Gastroesophageal sphincter (tissue), 4 donors: Measurements from ENCODE around the gene MYO9B. TPM values are rescaled to one million over a fixed set of nuclear protein-coding genes. Genes with fewer than 3 reads are reported as not detected.

Source experiments
- ATAC-seq: fragments of 150-250 bp; one replicate; pipeline ENCODE4 v1.9.1; 2016; ENCODE audit warnings: mild to moderate bottlenecking, moderate library complexity
- H3K27ac ChIP-seq, 4 donors: fragments of 200-600 bp; sonication (generic) in 3 of 4; 1 replicate in 3 of 4; 2 replicates in 1 of 4; pipeline ENCODE4 v1.5.1; 2016 to 2019
- H3K27me3 ChIP-seq: fragments of 200-600 bp; sonication (generic); one replicate; pipeline ENCODE4 v1.5.1; 2019
- H3K36me3 ChIP-seq, 2 donors: fragments of 200-600 bp; sonication (generic); one replicate each; pipeline ENCODE4 v1.5.1; 2019; ENCODE audit warnings: control low read depth in 1 of 2
- H3K4me1 ChIP-seq, 3 donors: fragments of 200-600 bp; sonication (generic); 1 replicate in 2 of 3; 2 replicates in 1 of 3; pipeline ENCODE4 v1.5.1; 2016 to 2019; ENCODE audit warnings: control low read depth in 2 of 3
- H3K4me3 ChIP-seq, 2 donors: fragments of 200-600 bp; sonication (generic); one replicate each; pipeline ENCODE4 v1.5.1; 2019; ENCODE audit warnings: mild to moderate bottlenecking in 1 of 2, moderate library complexity in 1 of 2
- H3K9me3 ChIP-seq, 3 donors: fragments of 200-600 bp; sonication (generic); one replicate each; pipeline ENCODE4 v1.5.1; 2017 to 2019; ENCODE audit warnings: control low read depth in 2 of 3
- EP300 ChIP-seq: sonication (generic); formaldehyde crosslinking; IDR thresholded peaks from one replicate; pipeline ENCODE4 v1.6.1; 2017; ENCODE audit warnings: antibody characterized with exemption, mild to moderate bottlenecking
- POLR2A ChIP-seq, 2 donors: fragments of 450-650 bp; IDR thresholded peaks; one replicate each; pipeline ENCODE4 v1.6.1; 2017; ENCODE audit warnings: antibody characterized with exemption in 2 of 2, mild to moderate bottlenecking in 2 of 2, moderate library complexity in 1 of 2
- POLR2AphosphoS5 ChIP-seq: sonication (generic); formaldehyde crosslinking; IDR thresholded peaks from one replicate; pipeline ENCODE4 v1.6.1; 2017; ENCODE audit warnings: antibody characterized with exemption
- WGBS, 2 donors: methylation state at CpG; one replicate each; pipeline ENCODE4 v1.1.5; 2018; ENCODE audit warnings: low coverage in 1 of 2; 5-methylcytosine and 5-hydroxymethylcytosine counted together
- total RNA-seq, 4 donors: library from RNA; depleted of rRNA; stranded (reverse); fragments of >200 nt; gene quantifications; one replicate each; pipeline ENCODE4 v1.1.0, GENCODE V29; 2016
- TF ChIP-seq, protein P1 (sequence below), 4 experiments: fragments of 200-600 bp in 2 of 4; fragments of 450-650 bp in 2 of 4; sonication (generic) in 1 of 4; IDR thresholded peaks; one replicate each; pipeline ENCODE4 v1.5.1; 2017 to 2019; ENCODE audit warnings: antibody characterized with exemption in 4 of 4, mild to moderate bottlenecking in 2 of 4, moderate library complexity in 2 of 4

MYO9B gene
- total RNA-seq, 4 donors from 2014 or later: 38.1 to 77.7 (median 66.2) TPM

DNA sequence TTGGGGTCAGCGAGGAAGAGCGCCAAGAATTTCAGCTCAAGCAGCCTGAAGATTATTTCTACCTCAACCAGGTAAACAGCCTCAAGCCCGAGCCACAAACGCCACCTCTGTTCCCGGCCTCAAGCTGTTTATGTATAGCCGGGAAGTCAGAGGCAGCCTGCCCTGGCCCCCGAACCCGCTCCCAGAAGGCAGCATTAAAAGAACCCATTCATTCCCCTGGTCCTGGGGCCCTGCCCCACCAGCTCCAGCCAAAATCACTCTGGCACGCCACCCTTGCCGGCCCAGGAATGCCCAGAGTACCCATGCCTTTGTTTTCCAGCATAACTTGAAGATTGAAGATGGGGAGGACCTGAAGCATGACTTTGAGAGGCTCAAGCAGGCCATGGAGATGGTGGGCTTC lies 78.4 kb downstream of the MYO9B start:
- H3K27ac ChIP-seq: no peak overlapping the region
- H3K27me3 ChIP-seq: no peaks in the 10 kb centered on the region
- H3K4me3 ChIP-seq: no peak overlapping the region
- whole genome bisulfite sequencing, 2 donors: 67% methylated on average over 1 of the region's 10 CpGs; no CpG with 5 or more reads in 1 of the 2 donors
- H3K36me3 ChIP-seq: peaks cover 0 to 94% of the 10 kb centered on the region in 2 donors
- TF ChIP-seq, protein P1, sequence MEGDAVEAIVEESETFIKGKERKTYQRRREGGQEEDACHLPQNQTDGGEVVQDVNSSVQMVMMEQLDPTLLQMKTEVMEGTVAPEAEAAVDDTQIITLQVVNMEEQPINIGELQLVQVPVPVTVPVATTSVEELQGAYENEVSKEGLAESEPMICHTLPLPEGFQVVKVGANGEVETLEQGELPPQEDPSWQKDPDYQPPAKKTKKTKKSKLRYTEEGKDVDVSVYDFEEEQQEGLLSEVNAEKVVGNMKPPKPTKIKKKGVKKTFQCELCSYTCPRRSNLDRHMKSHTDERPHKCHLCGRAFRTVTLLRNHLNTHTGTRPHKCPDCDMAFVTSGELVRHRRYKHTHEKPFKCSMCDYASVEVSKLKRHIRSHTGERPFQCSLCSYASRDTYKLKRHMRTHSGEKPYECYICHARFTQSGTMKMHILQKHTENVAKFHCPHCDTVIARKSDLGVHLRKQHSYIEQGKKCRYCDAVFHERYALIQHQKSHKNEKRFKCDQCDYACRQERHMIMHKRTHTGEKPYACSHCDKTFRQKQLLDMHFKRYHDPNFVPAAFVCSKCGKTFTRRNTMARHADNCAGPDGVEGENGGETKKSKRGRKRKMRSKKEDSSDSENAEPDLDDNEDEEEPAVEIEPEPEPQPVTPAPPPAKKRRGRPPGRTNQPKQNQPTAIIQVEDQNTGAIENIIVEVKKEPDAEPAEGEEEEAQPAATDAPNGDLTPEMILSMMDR (IDR thresholded peaks at IDR 0.05): no peak
- TF ChIP-seq POLR2AphosphoS5: no peak
- TF ChIP-seq EP300: no peak
- TF ChIP-seq POLR2A (IDR thresholded peaks at IDR 0.05): no peak
- H3K9me3 ChIP-seq: no peaks in the 10 kb centered on the region
- ATAC-seq: no peak
- no peaks in the 10 kb centered on the region for H3K4me1 ChIP-seq

DNA sequence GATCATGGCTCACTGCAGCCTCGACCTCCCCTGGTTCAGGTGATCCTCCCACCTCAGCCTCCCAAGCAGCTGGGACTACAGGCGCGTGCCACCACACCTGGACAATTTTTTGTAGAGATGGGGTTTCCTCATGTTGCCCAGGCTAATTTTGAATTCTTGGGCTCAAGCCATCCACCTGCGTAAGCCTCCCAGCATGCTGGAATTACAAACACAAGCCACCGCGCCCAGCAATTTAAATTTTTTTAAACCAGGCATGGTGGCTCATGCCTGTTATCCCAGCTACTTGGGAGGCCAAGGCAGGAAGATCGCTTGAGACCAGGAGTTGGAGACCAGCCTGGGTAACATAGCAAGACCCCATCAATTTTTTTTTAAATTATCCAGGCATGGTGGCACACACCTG lies 79.7 kb downstream of the MYO9B start:
- H3K36me3 ChIP-seq: peaks cover 0 to 94% of the 10 kb centered on the region in 2 donors

DNA sequence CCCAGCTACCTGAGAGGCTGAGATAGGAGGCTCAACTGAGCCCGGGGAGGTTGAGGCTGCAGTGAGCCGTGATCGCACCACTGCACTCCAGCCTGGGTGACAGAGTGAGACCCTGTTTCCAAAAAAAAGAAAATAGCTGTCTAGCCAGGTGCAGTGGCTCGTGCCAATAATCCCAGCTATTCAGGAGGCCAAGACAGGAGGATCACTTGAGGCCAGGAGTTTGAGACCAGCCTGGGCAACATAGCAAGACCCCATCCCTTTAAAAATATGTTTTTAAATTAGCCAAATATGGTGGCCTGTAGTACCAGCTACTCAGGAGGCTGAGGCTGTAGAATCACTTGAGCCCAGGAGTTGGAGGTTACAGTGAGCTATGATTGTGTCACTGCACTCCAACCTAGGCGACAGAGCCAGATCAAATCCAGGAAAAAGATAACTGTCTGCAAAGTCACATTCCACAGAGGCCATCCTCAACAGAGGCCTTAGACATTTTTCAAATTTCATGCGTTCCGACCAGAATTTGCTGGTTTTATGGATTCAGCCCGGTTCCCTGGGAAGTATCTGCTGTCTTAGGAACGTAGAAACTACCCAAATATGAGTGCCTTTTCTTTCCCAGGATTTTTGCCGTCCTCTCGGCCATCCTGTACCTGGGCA lies 80.8 kb downstream of the MYO9B start:
- TF ChIP-seq, protein P1 (IDR thresholded peaks at IDR 0.05): no peak
- no peak for TF ChIP-seq POLR2A (IDR thresholded peaks at IDR 0.05)
- no peak for TF ChIP-seq POLR2AphosphoS5
- TF ChIP-seq EP300: no peak
- H3K4me1 ChIP-seq: no peaks in the 10 kb centered on the region
- no peaks in the 10 kb centered on the region for H3K27me3 ChIP-seq
- H3K9me3 ChIP-seq: no peaks in the 10 kb centered on the region
- ATAC-seq: no peak
- 90% methylated on average over 9 to 11 of the region's 11 CpGs for WGBS, 2 donors
- peaks cover 0 to 99% of the 10 kb centered on the region in 2 donors for H3K36me3 ChIP-seq
- no peak overlapping the region for H3K27ac ChIP-seq
- H3K4me3 ChIP-seq: no peak overlapping the region

More for the DNA sequence above, 79.7 kb downstream of the MYO9B start:
- TF ChIP-seq, protein P1 (IDR thresholded peaks at IDR 0.05): no peak
- TF ChIP-seq POLR2AphosphoS5 (no peak), EP300 (no peak), POLR2A (IDR thresholded peaks at IDR 0.05) (no peak)
- Histone ChIP-seq H3K27me3 (no peaks in the 10 kb centered on the region), H3K9me3 (no peaks in the 10 kb centered on the region), H3K27ac (no peak overlapping the region), H3K4me1 (no peaks in the 10 kb centered on the region), H3K4me3 (no peak overlapping the region)
- WGBS, 2 donors: 91 to 100% methylated on average over 4 to 6 of the region's 7 CpGs
- no peak for ATAC-seq

DNA sequence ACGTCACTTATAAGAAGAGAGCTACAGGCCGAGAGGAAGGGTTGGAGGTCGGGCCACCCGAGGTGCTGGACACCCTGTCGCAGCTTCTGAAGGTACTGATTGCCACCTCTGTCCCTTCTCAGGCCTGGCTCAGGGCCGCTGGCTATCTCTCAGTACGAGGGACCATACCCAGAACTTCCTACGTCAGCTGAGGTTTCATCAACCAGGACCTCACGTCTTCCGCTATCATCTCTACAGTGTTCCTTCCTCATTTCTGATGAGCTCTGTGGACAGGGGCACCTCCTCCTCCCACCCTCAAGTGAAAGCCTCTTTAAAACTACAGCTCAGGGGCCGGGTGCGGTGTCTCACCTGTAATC lies 81.3 kb downstream of the MYO9B start:
- ATAC-seq: no peak
- 86% methylated on average over 6 to 9 of the region's 12 CpGs for WGBS, 2 donors

More for the DNA sequence above, 81.3 kb downstream of the MYO9B start:
- no peaks in the 10 kb centered on the region for H3K4me1 ChIP-seq
- no peaks in the 10 kb centered on the region for H3K9me3 ChIP-seq
- no peak overlapping the region for H3K27ac ChIP-seq
- H3K36me3 ChIP-seq: peaks cover 0 to 99% of the 10 kb centered on the region in 2 donors
- no peaks in the 10 kb centered on the region for H3K27me3 ChIP-seq
- TF ChIP-seq EP300 (no peak), POLR2AphosphoS5 (no peak), POLR2A (IDR thresholded peaks at IDR 0.05) (no peak)
- TF ChIP-seq, protein P1 (IDR thresholded peaks at IDR 0.05): no peak
- H3K4me3 ChIP-seq: no peak overlapping the region
